Measurements from ENCODE around the gene EMILIN2. TPM values are rescaled to one million over a fixed set of nuclear protein-coding genes. Genes with fewer than 3 reads are reported as not detected.

The EMILIN2 gene
- total RNA-seq, 2 experiments from 2014 or later: 0.15 to 1.4 TPM

DNA sequence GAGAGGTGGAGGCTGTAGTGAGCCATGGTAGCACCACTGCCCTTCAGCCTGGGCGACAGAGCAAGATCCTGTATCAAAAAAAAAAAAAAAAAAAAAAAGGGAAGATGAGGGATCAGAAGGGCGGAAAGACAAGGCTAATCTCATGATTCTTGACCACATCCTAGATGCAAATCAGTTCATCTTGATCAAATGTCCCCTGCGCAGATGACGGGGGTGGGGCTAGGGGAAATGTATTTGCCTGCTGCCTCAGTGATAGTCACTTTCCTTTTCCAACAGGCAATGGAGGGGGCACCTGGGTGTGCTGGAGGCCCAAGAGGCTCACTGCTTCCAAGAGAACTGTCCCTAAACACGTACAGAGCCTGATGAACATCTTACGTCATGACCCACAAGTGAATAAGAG, 3.7 kb upstream of the EMILIN2 start:
- Histone ChIP-seq H3K4me2 (ENCODE audit: low read length) (peak overlapping the region; percentile 38), H3K4me3 (ENCODE audit: low read depth, low read length, poor library complexity, severe bottlenecking) (no peak overlapping the region), H3K36me3 (ENCODE audit: insufficient read depth, low read length) (no peaks in the 10 kb centered on the region), H4K20me1 (ENCODE audit: insufficient read depth, low read length) (no peaks in the 10 kb centered on the region), H3K79me2 (ENCODE audit: insufficient read depth, low read depth, low read length) (no peaks in the 10 kb centered on the region), H3K27ac (ENCODE audit: low read depth, low read length, poor library complexity, severe bottlenecking) (no peak overlapping the region), H3K9me2 (ENCODE audit: insufficient read depth, low read length) (no peaks in the 10 kb centered on the region), H2AFZ (ENCODE audit: low read length) (0 out of 2 replicates have a peak overlapping the region, but pooled peaks have one; percentile 33), H3K4me1 (ENCODE audit: insufficient read depth, low read length, poor library complexity, severe bottlenecking) (peaks cover 8% of the 10 kb centered on the region), H3K9me3 (ENCODE audit: low read length) (no peaks in the 10 kb centered on the region)
- no TSS peak for BruUV-seq (replicated peaks)
- CTCF ChIA-PET (ENCODE audit: unreplicated experiment): interaction anchor here (0.5 kb wide), 1 partner anchor 304 kb away, joined by 3 read pairs; no protein-coding TSS in a partner anchor
- TF ChIP-seq, protein P1, sequence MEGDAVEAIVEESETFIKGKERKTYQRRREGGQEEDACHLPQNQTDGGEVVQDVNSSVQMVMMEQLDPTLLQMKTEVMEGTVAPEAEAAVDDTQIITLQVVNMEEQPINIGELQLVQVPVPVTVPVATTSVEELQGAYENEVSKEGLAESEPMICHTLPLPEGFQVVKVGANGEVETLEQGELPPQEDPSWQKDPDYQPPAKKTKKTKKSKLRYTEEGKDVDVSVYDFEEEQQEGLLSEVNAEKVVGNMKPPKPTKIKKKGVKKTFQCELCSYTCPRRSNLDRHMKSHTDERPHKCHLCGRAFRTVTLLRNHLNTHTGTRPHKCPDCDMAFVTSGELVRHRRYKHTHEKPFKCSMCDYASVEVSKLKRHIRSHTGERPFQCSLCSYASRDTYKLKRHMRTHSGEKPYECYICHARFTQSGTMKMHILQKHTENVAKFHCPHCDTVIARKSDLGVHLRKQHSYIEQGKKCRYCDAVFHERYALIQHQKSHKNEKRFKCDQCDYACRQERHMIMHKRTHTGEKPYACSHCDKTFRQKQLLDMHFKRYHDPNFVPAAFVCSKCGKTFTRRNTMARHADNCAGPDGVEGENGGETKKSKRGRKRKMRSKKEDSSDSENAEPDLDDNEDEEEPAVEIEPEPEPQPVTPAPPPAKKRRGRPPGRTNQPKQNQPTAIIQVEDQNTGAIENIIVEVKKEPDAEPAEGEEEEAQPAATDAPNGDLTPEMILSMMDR (conservative IDR thresholded peaks at IDR 0.05; ENCODE audit: low read length): no peak
- no peak for TF ChIP-seq EZH2phosphoT487 (IDR thresholded peaks at IDR 0.05; ENCODE audit: borderline replicate concordance, low read depth, low read length)
- DNase-seq (ENCODE audit: low spot score): peak; percentile 41
- intact Hi-C loops (cut with micrococcal nuclease; ENCODE audit: unreplicated experiment): no loop called here
- POLR2A ChIA-PET: no interaction called here

GRCh38 chr18:2845172-2845571, 1.6 kb upstream of the EMILIN2 start:
- no peak for DNase-seq (ENCODE audit: low spot score)
- no peaks in the 10 kb centered on the region for H3K9me3 ChIP-seq (ENCODE audit: low read length)
- intact Hi-C loops (cut with micrococcal nuclease; ENCODE audit: unreplicated experiment): no loop called here
- no peak overlapping the region for H3K4me2 ChIP-seq (ENCODE audit: low read length)
- ChIA-PET CTCF (ENCODE audit: unreplicated experiment) (no interaction called here), POLR2A (interaction anchor here (0.5 to 0.7 kb wide), 2 partner anchors 65 to 257 kb away, joined by 3 read pairs; no protein-coding TSS in a partner anchor)
- no peak overlapping the region for H2AFZ ChIP-seq (ENCODE audit: low read length)
- H3K27ac ChIP-seq (ENCODE audit: low read depth, low read length, poor library complexity, severe bottlenecking): no peak overlapping the region
- no peaks in the 10 kb centered on the region for H3K79me2 ChIP-seq (ENCODE audit: insufficient read depth, low read depth, low read length)
- no peak overlapping the region for H3K4me3 ChIP-seq (ENCODE audit: low read depth, low read length, poor library complexity, severe bottlenecking)
- H3K4me1 ChIP-seq (ENCODE audit: insufficient read depth, low read length, poor library complexity, severe bottlenecking): peaks cover 8% of the 10 kb centered on the region
- H4K20me1 ChIP-seq (ENCODE audit: insufficient read depth, low read length): no peaks in the 10 kb centered on the region
- no peaks in the 10 kb centered on the region for H3K36me3 ChIP-seq (ENCODE audit: insufficient read depth, low read length)
- BruUV-seq (replicated peaks): no TSS peak
- no peak for TF ChIP-seq EZH2phosphoT487 (IDR thresholded peaks at IDR 0.05; ENCODE audit: borderline replicate concordance, low read depth, low read length)
- TF ChIP-seq, protein P1 (conservative IDR thresholded peaks at IDR 0.05; ENCODE audit: low read length): no peak
- no peaks in the 10 kb centered on the region for H3K9me2 ChIP-seq (ENCODE audit: insufficient read depth, low read length)

DNA sequence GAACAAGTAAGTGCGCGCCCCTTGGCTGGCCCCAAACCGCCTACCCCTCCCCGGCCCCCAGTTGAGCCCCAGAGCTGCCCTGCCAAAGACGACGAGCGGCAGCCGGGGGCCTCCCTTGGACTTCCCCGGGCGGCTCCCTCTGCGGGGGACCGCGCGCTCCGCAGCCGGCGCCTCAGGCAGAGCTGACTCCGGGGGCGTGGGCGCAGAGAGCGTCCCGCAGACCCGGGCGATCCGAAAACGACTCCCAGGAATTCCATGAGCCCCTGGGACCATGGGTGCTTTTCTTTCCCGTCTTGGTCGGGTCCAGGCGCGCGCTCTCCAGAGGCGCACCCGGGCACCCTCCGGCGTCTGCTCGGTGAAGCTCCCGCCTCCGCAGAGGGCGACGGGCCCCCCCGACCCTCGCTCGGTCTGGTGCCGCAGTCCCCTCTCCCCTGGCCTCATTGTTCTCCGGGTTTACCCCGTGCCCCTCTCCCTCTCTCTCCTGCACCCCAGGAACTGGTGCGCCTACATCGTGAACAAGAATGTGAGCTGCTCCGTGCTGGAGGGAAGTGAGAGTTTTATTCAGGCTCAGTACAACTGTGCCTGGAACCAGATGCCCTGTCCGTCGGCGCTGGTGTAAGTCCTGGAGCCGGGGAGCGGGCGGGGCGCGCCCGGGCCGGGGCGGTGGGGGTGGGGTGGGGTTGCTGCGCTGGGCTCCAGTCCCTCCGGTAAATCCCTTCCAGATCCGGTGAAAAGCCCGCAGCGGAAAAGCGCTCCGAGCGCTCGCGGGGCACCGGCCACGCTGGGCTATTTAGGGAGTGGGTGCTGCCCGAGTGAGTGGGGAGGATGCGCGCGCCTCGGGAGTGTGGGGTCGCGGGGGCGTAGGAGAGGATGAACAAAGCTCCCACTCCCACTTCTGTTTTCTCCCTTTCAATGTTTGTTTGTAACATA, 776 bp downstream of the EMILIN2 start:
- Histone ChIP-seq H3K27ac (ENCODE audit: low read depth, low read length, poor library complexity, severe bottlenecking) (no peak overlapping the region), H3K9me3 (ENCODE audit: low read length) (no peaks in the 10 kb centered on the region), H3K36me3 (ENCODE audit: insufficient read depth, low read length) (no peaks in the 10 kb centered on the region), H2AFZ (ENCODE audit: low read length) (no peak overlapping the region), H4K20me1 (ENCODE audit: insufficient read depth, low read length) (no peaks in the 10 kb centered on the region), H3K9me2 (ENCODE audit: insufficient read depth, low read length) (no peaks in the 10 kb centered on the region), H3K4me2 (ENCODE audit: low read length) (no peak overlapping the region), H3K4me3 (ENCODE audit: low read depth, low read length, poor library complexity, severe bottlenecking) (no peak overlapping the region), H3K79me2 (ENCODE audit: insufficient read depth, low read depth, low read length) (no peaks in the 10 kb centered on the region), H3K4me1 (ENCODE audit: insufficient read depth, low read length, poor library complexity, severe bottlenecking) (peaks cover 8% of the 10 kb centered on the region)
- CTCF ChIA-PET (ENCODE audit: unreplicated experiment): no interaction called here
- DNase-seq (ENCODE audit: low spot score): no peak
- intact Hi-C loops (cut with micrococcal nuclease; ENCODE audit: unreplicated experiment): no loop called here
- BruUV-seq (replicated peaks): no TSS peak
- POLR2A ChIA-PET: no interaction called here
- TF ChIP-seq EZH2phosphoT487 (IDR thresholded peaks at IDR 0.05; ENCODE audit: borderline replicate concordance, low read depth, low read length): no peak
- TF ChIP-seq, protein P1 (conservative IDR thresholded peaks at IDR 0.05; ENCODE audit: low read length): no peak
